Superior temporal gyrus (tissue), 1 donor: ENCODE data around the gene SIT1.

Source experiments
- DNase-seq: peaks from one replicate; pipeline ENCODE4 v3.0.0-alpha.2; 2016; ENCODE audit errors: extremely low spot score

SIT1 gene

DNA sequence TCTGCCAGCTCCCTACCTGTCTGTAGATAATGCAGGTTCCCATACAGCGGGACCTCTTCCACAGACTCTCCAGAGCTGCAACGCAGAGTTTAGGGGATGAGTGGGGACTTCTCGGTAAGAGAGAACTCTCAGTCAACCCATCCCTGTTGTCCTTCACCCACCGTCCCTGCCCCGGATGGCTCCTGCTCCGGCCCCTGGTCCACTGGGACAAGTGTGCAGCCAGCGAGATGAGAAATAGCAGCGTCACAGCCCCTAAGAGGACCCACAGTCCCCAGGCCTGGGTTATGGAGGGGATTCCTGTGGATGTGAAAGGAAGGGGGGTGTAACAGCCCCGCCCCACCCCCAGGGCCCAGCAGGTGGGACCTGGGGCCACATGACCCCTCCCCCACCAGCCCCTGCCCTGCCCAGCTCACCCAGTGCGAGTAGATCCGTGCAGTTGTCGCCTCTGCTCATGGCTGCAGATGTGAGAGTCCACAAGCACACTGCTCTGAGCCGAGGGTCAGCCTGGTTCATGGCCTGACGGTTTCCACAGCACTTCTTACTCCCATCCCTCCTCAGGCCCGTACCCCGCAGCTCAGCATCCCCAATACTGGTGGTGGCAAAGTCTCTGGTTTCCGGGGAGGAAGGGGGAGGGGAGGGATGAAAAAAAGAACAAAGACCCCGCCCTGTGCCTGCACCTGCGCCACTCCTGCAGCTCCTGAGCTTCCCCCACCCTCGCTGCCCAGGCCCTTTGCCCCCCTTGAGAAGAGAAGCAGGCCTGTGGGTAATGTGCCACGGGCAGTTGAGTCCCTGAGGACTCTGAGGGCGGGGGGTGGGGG lies at the start of gene SIT1:
SIT1 (minus strand) TSS at position 591 of the 818 bp plus-strand sequence; CDS start at position 513, 78 bp downstream.
- no peak for DNase-seq

GRCh38 chr9:35700031-35700430 lies 49.3 kb upstream of the SIT1 start:
- no peak for DNase-seq

DNA sequence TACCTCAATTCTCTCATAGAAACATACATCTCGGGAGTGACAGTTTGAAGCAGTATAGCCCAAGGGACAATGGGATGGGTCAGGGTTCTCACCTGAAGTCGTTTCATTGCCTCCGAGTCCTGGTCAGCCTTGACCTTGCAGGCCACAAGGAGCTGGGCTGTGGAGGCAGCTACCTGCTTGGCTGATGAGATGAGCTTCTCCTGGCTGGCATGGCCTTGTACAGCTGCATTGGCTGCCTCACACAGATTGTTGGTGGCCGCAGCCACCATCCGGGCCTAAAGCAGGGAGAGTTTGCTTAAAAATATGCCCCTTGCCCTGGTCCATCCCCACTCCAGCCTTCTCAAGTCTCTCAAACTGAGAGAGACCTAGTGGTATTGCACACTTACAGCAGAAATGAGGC lies 47.5 kb upstream of the SIT1 start:
- DNase-seq, result no peak

DNA sequence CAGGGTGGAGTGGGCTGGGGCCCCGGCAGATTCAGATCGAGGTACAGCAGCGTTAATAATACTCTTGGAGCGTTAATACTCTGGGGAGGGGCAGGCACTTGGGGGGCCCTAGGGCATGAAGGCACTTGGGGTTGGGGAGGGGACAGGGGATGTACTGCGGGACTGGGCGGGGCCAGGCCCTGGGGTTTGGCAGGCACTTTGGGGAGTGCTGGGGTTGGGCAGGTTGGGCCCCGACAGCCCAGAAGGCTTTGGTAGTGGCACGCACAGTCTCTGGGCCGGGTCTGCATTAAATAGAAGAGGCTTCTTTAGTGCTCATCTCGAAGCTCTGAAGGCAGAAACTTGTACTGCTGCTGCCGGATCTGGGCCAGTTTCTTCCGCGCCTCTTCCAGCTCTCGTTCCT lies 46.8 kb upstream of the SIT1 start:
- no peak for DNase-seq

GRCh38 chr9:35696520-35697215 lies 45.9 kb upstream of the SIT1 start:
- DNase-seq, result peak; percentile 66

DNA sequence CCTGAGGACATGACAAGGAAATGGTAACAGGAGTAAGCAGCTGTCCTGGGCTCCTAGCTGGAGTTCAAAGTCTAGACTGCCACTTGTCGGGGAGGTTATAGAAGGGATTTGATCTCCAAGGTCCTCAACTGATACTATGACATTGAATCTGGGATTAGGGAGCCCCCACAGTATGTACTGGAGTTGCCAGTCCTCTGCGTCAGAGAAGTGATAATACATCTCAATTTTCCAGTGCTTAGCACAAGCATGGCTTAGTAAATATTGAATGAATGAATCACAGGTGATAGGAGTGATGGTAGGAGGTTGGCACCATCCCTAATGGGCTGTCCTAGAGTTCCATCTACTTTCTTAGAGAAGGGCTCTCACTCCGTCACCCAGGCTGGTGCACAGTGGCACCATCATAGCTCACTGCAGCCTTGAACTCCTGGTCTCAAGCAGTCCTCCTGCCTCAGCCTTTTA lies 45.2 kb upstream of the SIT1 start:
- no peak for DNase-seq

GRCh38 chr9:35691757-35692301 lies 41.1 kb upstream of the SIT1 start:
- DNase-seq, result no peak

- no peak for DNase-seq
Measured at GRCh38 chr9:35691334-35691650, 40.6 kb upstream of the SIT1 start.

DNA sequence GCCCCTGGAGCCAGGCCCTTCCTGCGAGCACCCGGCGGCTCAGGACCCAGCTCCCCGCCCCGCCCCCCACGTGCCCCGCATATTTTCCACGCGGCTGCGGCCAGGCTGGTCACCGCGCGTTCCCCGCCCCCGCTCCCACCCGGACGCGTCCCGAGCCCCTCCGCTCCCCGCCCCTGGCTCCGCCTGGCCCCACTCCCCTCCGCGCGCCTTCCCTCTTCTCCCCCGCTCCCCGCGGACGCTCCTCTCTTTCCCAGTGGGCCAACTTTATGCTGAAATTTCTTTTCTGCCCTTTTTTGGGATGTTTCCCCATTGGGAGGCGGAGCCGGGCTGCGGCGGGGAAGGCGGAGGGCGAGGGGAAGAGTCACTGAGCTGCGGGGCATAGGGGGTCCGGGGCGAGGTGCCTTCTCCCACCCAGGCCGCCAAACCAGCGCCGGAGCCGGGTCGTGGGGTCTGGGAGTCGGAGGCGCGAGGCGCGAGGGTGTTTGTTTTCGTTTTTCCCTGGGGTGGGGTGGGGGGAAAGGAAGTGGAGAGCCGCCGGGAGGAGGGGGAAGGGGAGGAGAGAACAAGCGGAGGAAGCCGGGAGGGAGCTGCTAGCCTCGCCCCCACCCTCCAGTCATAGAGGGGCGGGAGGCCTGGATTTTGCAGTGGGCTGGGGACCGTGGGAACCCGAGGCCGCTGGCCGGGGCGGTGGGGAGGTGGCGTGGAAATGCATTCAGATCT lies 40.0 kb upstream of the SIT1 start:
- no peak for DNase-seq

DNA sequence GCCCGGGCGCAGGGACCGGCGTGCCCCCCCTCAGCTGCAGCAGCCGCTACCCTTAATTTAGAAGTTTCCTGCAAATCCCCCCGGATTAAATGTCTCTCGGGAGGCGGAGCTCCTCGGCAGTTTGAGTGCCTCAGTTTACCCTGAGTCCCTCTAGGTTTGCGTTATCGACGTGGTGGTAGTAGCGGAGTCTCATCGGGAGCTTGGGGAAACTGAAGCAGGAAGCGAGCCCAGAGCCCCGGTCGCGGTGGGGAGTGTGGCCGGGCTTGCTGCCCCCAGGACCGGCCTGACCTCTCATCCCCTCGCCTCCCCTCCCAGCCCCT lies 39.5 kb upstream of the SIT1 start:
- no peak for DNase-seq

- no peak for DNase-seq
Measured at GRCh38 chr9:35689542-35690293, 39.0 kb upstream of the SIT1 start, which contains the start of gene TPM2. Gene TPM2, minus strand, starts transcription at chr9:35689925. Its CDS starts 108 bp downstream, at chr9:35689817.

DNA sequence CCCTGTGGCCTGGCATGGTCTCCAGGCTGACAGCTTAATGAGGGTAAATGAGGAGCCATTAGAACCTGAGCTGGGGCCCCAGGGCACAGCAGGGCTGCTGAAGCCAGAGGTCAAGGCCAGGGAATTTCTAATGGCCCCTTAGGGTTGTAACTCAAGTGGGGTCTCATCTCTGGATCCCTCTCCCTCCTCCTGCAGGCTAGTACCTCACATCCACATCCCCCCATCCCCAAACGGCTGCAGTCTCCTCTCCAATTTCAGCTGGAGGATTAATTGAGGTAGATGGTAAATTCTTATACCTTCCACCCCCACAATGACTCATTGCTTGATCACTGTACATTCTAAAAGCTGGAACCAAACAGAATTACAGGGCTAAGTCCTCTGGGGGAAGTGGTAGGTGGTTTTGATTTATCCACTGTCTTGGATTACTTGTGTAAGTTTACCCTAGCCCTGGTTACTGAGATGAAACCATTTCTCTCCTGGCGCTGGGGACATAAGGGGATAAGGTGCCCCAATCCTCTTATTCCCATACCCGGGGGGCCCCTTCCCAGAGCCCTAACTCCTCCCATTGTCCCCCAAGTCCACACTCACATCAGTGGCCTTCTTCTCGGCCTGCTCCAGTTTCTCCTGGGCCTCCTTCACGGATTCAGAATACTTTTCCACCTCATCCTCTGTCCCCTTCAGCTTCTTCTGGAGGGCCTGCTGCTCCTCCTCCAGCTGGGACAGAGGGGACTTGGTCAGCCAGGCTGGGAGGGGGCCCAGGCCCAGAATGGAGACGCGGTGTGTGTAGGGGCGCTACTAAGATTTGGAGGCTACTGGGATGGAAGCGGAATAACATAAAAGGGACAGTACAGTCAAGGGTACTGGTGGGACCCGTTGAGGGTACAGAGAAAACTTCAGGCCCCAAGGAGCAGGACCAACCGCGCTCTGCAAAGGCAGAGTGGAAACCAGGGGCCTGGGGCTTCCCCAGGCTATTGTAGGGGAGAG lies 38.1 kb upstream of the SIT1 start:
- DNase-seq, result no peak

DNA sequence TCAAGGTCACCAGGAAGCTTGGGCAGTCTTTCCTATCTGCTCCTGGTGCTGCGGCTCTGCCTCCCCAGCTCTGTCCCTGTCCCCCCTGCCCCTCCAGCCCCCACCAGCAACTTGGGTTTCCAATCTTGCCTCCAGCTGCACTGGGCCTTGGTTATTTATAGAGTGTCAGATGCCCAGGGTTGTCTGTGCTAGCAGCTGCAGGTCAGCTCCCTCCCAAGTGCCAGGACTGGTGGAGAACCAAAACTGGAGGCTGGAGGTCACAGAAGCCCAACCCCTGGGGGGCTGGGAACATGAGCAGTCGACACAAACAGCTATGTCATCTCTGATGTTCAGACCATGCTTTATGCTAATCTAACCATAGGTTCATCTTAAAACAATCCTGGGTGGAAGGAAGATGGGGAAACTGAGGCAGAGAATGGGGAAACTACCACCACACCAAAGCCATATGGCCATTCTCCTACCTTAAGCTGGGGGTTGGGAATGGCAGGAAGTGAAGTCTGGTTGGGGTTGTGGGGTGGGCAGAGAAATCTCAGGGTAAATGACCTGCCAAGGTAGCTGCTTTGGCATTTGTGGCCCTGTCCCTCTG lies 37.3 kb upstream of the SIT1 start:
- no peak for DNase-seq

- no peak for DNase-seq
Measured at GRCh38 chr9:35687306-35687705, 36.6 kb upstream of the SIT1 start.

GRCh38 chr9:35686222-35687203 lies 35.8 kb upstream of the SIT1 start:
- no peak for DNase-seq

DNA sequence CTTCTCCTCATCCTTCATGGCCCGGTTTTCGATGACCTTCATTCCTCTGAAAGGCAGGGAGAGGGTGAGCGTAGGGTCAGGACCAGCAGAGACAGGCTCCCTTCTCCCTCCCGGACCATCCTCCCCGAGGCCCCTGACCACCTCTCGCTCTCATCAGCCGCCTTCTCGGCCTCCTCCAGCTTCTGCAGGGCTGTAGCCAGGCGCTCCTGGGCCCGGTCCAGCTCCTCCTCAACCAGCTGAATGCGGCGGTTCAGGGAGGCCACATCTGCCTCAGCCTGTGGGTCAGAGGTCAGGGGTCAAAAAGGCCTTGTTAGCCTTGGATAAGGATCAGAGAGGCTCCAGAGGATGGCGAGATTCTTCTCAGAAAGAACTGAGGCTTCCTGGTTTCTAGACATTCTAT lies 34.8 kb upstream of the SIT1 start:
- DNase-seq, result no peak

GRCh38 chr9:35684921-35685320 lies 34.2 kb upstream of the SIT1 start:
- DNase-seq, result no peak

DNA sequence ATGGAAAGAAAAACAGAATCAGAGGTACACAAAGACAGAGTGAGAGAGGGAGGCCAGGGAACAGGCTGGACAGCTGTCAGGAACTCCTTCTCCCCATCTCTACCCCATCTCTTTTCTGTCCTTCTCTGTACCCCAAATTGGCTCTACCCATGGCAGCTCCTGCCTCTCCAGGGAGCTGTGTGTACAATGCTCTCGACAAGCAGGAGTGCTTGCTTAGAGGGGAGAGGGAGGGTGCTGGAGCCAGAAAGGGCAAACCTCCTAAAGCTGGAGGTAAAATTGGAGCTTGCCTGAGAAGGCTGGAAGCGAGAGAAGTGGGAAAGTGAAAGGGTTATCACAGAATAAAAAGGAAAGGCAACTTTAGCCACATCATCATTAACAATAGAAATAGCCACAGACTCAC lies 32.6 kb upstream of the SIT1 start:
- no peak for DNase-seq
